IgD-negative memory B cell (primary cell): ENCODE results near the gene MORN2. TPM values are rescaled to one million over a fixed set of nuclear protein-coding genes. Genes with fewer than 3 reads are reported as not detected.
"Not testable (repeated sequence)": the region's sequence is repeated elsewhere in the genome, so short reads cannot be mapped to it uniquely, and the experiment has no call there.

Experiments
- H3K27ac Mint-ChIP-seq, 3 donors: one replicate each; pipeline ENCODE4 v1.8.0; 2020 to 2022; ENCODE audit warnings: mild to moderate bottlenecking in 3 of 3, mixed read lengths in 3 of 3, moderate library complexity in 1 of 3
- H3K27me3 Mint-ChIP-seq: one replicate; pipeline ENCODE4 v1.8.0; 2021; ENCODE audit warnings: mixed read lengths
- H3K36me3 Mint-ChIP-seq: one replicate; pipeline ENCODE4 v1.8.0; 2020; ENCODE audit warnings: mild to moderate bottlenecking, mixed read lengths
- H3K4me1 Mint-ChIP-seq, 3 donors: one replicate each; pipeline ENCODE4 v1.8.0; 2020 to 2022; ENCODE audit warnings: mixed read lengths in 3 of 3, mild to moderate bottlenecking in 1 of 3
- H3K4me3 Mint-ChIP-seq, 4 donors: one replicate each; pipeline ENCODE4 v1.8.0; 2020 to 2022; ENCODE audit warnings: mild to moderate bottlenecking in 4 of 4, mixed read lengths in 4 of 4, moderate library complexity in 3 of 4
- H3K9me3 Mint-ChIP-seq, 3 donors: one replicate each; pipeline ENCODE4 v1.8.0; 2020 to 2021; ENCODE audit warnings: mixed read lengths in 3 of 3, mild to moderate bottlenecking in 1 of 3
- polyA plus RNA-seq: library from polyadenylated mRNA; unstranded; fragments of 300-500 nt; fragmentation: Illumina TruSeq; gene quantifications from one replicate; pipeline ENCODE4 v1.2.3, GENCODE V29; 2021

Gene MORN2
- 5.1 TPM for polyA plus RNA-seq

- no peaks in the 10 kb centered on the region for H3K27me3 Mint-ChIP-seq
- peak within 1 kb of the TSS; percentile 72 to 92 (median 91) for H3K27ac Mint-ChIP-seq
- peaks cover 3 to 7% (median 5%) of the 10 kb centered on the region in 3 donors for H3K9me3 Mint-ChIP-seq
- H3K4me3 Mint-ChIP-seq = peak within 1 kb of the TSS; percentile 96 to 98 (median 98)
- peaks cover 15 to 23% (median 21%) of the 10 kb centered on the region in 3 donors for H3K4me1 Mint-ChIP-seq
- peaks cover 3% of the 10 kb centered on the region for H3K36me3 Mint-ChIP-seq
These were observed at the start of gene MORN2, which contains the start of gene DHX57 for GRCh38 chr2:38875576-38876367. TSS of gene MORN2 (plus strand) at chr2:38875976. TSS of gene DHX57 (minus strand) at chr2:38875934. CDS start at chr2:38868405, 7,529 bp downstream.

- not testable (repeated sequence) for H3K27ac Mint-ChIP-seq, H3K4me3 Mint-ChIP-seq, H3K27me3 Mint-ChIP-seq, H3K4me1 Mint-ChIP-seq, H3K9me3 Mint-ChIP-seq
- peaks cover 18% of the 10 kb centered on the region for H3K36me3 Mint-ChIP-seq
These were observed 48.1 kb upstream of the MORN2 start for GRCh38 chr2:38827539-38828145.

- peaks cover 0 to 5% (median 2%) of the 10 kb centered on the region in 3 donors for H3K9me3 Mint-ChIP-seq
- H3K4me3 Mint-ChIP-seq = no peak overlapping the region
- peaks cover 19% of the 10 kb centered on the region for H3K36me3 Mint-ChIP-seq
- no peak overlapping the region for H3K27ac Mint-ChIP-seq
- peaks cover 0 to 1% (median 0%) of the 10 kb centered on the region in 3 donors for H3K4me1 Mint-ChIP-seq
- no peaks in the 10 kb centered on the region for H3K27me3 Mint-ChIP-seq
These were observed 47.3 kb upstream of the MORN2 start for GRCh38 chr2:38828460-38828859.

- no peaks in the 10 kb centered on the region for H3K9me3 Mint-ChIP-seq
- peaks cover 0 to 4% (median 1%) of the 10 kb centered on the region in 3 donors for H3K4me1 Mint-ChIP-seq
- peaks cover 19% of the 10 kb centered on the region for H3K36me3 Mint-ChIP-seq
- no peaks in the 10 kb centered on the region for H3K27me3 Mint-ChIP-seq
- H3K27ac Mint-ChIP-seq = no peak overlapping the region
- no peak overlapping the region for H3K4me3 Mint-ChIP-seq
These were observed 45.8 kb upstream of the MORN2 start for GRCh38 chr2:38829971-38830370.

GRCh38 chr2:38830526-38831159 is 45.1 kb upstream of the MORN2 start:
- Mint-ChIP-seq H3K36me3 (peaks cover 17% of the 10 kb centered on the region), H3K4me3 (no peak overlapping the region), H3K4me1 (peaks cover 2 to 7% (median 4%) of the 10 kb centered on the region in 3 donors), H3K27ac (no peak overlapping the region), H3K9me3 (no peaks in the 10 kb centered on the region), H3K27me3 (no peaks in the 10 kb centered on the region)

- Mint-ChIP-seq H3K27ac (peak overlapping the region in 1 of 3 donors; percentile 23), H3K27me3 (no peaks in the 10 kb centered on the region), H3K4me1 (peaks cover 17 to 19% (median 17%) of the 10 kb centered on the region in 3 donors), H3K9me3 (no peaks in the 10 kb centered on the region), H3K36me3 (peaks cover 15% of the 10 kb centered on the region), H3K4me3 (no peak overlapping the region)
These were observed 40.7 kb upstream of the MORN2 start for GRCh38 chr2:38835015-38835601.

GRCh38 chr2:38835990-38836389 is 39.8 kb upstream of the MORN2 start:
- Mint-ChIP-seq H3K27me3 (no peaks in the 10 kb centered on the region), H3K4me1 (peaks cover 17 to 19% (median 17%) of the 10 kb centered on the region in 3 donors), H3K4me3 (peak overlapping the region; percentile 16 to 50 (median 41)), H3K9me3 (no peaks in the 10 kb centered on the region), H3K27ac (peak overlapping the region; percentile 16 to 87 (median 49)), H3K36me3 (peaks cover 17% of the 10 kb centered on the region)

GRCh38 chr2:38836791-38837190 is 39.0 kb upstream of the MORN2 start:
- H3K27me3 Mint-ChIP-seq = no peaks in the 10 kb centered on the region
- H3K4me1 Mint-ChIP-seq = peaks cover 17 to 19% (median 17%) of the 10 kb centered on the region in 3 donors
- peak overlapping the region in 1 of 4 donors; percentile 24 for H3K4me3 Mint-ChIP-seq
- H3K27ac Mint-ChIP-seq = peak overlapping the region in 1 of 3 donors; percentile 16
- H3K9me3 Mint-ChIP-seq = no peaks in the 10 kb centered on the region
- H3K36me3 Mint-ChIP-seq = peaks cover 20% of the 10 kb centered on the region

GRCh38 chr2:38850045-38850444 is 25.7 kb upstream of the MORN2 start:
- no peaks in the 10 kb centered on the region for H3K27me3 Mint-ChIP-seq
- H3K4me3 Mint-ChIP-seq = no peak overlapping the region
- H3K9me3 Mint-ChIP-seq = no peaks in the 10 kb centered on the region
- peaks cover 1 to 12% (median 4%) of the 10 kb centered on the region in 3 donors for H3K4me1 Mint-ChIP-seq
- H3K36me3 Mint-ChIP-seq = peaks cover 5% of the 10 kb centered on the region
- peak overlapping the region in 1 of 3 donors; percentile 34 for H3K27ac Mint-ChIP-seq

GRCh38 chr2:38856165-38856564 is 19.6 kb upstream of the MORN2 start:
- Mint-ChIP-seq H3K27me3 (no peaks in the 10 kb centered on the region), H3K4me3 (no peak overlapping the region), H3K36me3 (peaks cover 18% of the 10 kb centered on the region), H3K27ac (no peak overlapping the region), H3K4me1 (peaks cover 0 to 3% (median 1%) of the 10 kb centered on the region in 3 donors), H3K9me3 (no peaks in the 10 kb centered on the region)

- H3K36me3 Mint-ChIP-seq = peaks cover 28% of the 10 kb centered on the region
These were observed 13.3 kb upstream of the MORN2 start for GRCh38 chr2:38862476-38862875.

GRCh38 chr2:38863061-38863695 is 12.6 kb upstream of the MORN2 start:
- Mint-ChIP-seq H3K27ac (no peak overlapping the region), H3K9me3 (no peaks in the 10 kb centered on the region), H3K36me3 (peaks cover 27% of the 10 kb centered on the region), H3K4me1 (peaks cover 0 to 4% (median 2%) of the 10 kb centered on the region in 3 donors), H3K27me3 (no peaks in the 10 kb centered on the region), H3K4me3 (no peak overlapping the region)

More at GRCh38 chr2:38862476-38862875, 13.3 kb upstream of the MORN2 start:
- no peaks in the 10 kb centered on the region for H3K9me3 Mint-ChIP-seq
- no peak overlapping the region for H3K27ac Mint-ChIP-seq
- no peaks in the 10 kb centered on the region for H3K27me3 Mint-ChIP-seq
- H3K4me1 Mint-ChIP-seq = peaks cover 0 to 4% (median 2%) of the 10 kb centered on the region in 3 donors
- no peak overlapping the region for H3K4me3 Mint-ChIP-seq

GRCh38 chr2:38866773-38867443 is 8.9 kb upstream of the MORN2 start:
- H3K27ac Mint-ChIP-seq = no peak overlapping the region
- H3K4me3 Mint-ChIP-seq = no peak overlapping the region
- peaks cover 0 to 11% (median 7%) of the 10 kb centered on the region in 3 donors for H3K9me3 Mint-ChIP-seq
- H3K27me3 Mint-ChIP-seq = no peaks in the 10 kb centered on the region
- H3K36me3 Mint-ChIP-seq = peaks cover 18% of the 10 kb centered on the region
- peaks cover 3 to 5% (median 4%) of the 10 kb centered on the region in 3 donors for H3K4me1 Mint-ChIP-seq

- Mint-ChIP-seq H3K27ac (no peak overlapping the region), H3K9me3 (peaks cover 3 to 16% (median 12%) of the 10 kb centered on the region in 3 donors), H3K4me3 (peak overlapping the region in 1 of 4 donors; percentile 52)
These were observed 4.3 kb upstream of the MORN2 start for GRCh38 chr2:38871432-38871831.

More at GRCh38 chr2:38871432-38871831, 4.3 kb upstream of the MORN2 start:
- Mint-ChIP-seq H3K36me3 (peaks cover 13% of the 10 kb centered on the region), H3K4me1 (peaks cover 14 to 22% (median 20%) of the 10 kb centered on the region in 3 donors), H3K27me3 (no peaks in the 10 kb centered on the region)
